Neutrophil (primary cell): ENCODE data around the gene PTPN7.
"Not testable (repeated sequence)": the region's sequence is repeated elsewhere in the genome, so short reads cannot be mapped to it uniquely, and the experiment has no call there.

ENCODE experiments used
- H3K27ac ChIP-seq: fragments of 200-600 bp; sonication (generic); 2 replicates; pipeline ENCODE4 v1.5.1; 2016; ENCODE audit warnings: mild to moderate bottlenecking, moderate library complexity
- H3K27me3 ChIP-seq: fragments of 200-600 bp; sonication (generic); 2 replicates; pipeline ENCODE4 v1.6.0; 2016; ENCODE audit warnings: mild to moderate bottlenecking
- H3K36me3 ChIP-seq: fragments of 200-600 bp; sonication (generic); 2 replicates; pipeline ENCODE4 v1.5.1; 2017
- H3K4me1 ChIP-seq, 2 experiments: fragments of 200-600 bp in 1 of 2; sonication (generic) in 1 of 2; 1 replicate in 1 of 2; 2 replicates in 1 of 2; pipeline versions ENCODE4 v1.5.1 to v1.6.1; 2013 to 2016; ENCODE audit warnings: low read depth in 1 of 2, low read length in 1 of 2, mild to moderate bottlenecking in 1 of 2, moderate library complexity in 1 of 2; ENCODE audit not compliant: control insufficient read depth in 1 of 2, insufficient read depth in 1 of 2
- H3K4me3 ChIP-seq, 2 experiments: fragments of 200-600 bp in 1 of 2; sonication (generic) in 1 of 2; 1 replicate in 1 of 2; 2 replicates in 1 of 2; pipeline ENCODE4 v1.5.1; 2013 to 2016; ENCODE audit warnings: low read depth in 1 of 2, low read length in 1 of 2, mild to moderate bottlenecking in 1 of 2, moderate library complexity in 1 of 2
- H3K9me3 ChIP-seq: fragments of 200-600 bp; sonication (generic); 2 replicates; pipeline ENCODE4 v1.5.1; 2016
- TF ChIP-seq, protein P1 (sequence below): fragments of 200-600 bp; sonication (generic); IDR thresholded peaks from 2 replicates; pipeline ENCODE4 v1.5.1; 2016; ENCODE audit warnings: antibody characterized with exemption

The PTPN7 gene

DNA sequence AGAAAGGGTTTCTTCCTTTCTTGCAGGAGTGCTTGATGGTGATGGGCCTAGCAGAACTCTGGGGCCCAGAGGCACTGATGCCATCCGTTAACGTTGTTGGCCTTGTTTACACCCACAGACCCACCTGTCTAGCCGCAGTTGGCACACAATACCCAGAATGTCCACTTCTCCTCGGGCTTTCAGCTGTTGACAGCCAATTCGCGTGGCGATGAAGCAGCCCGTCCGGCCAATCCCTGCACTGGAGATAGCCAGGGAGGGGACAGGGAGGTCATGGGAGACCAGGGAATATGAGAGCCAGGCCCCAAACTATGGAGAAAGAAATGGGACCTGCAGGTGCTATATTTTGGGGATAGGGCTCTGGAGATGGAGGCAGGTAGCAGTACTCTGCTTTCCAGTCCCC, 10.2 kb downstream of the PTPN7 start:
- H3K36me3 ChIP-seq, result peaks cover 80% of the 10 kb centered on the region
- H3K27ac ChIP-seq, result no peak overlapping the region
- H3K4me1 ChIP-seq, result peaks cover 16 to 19% of the 10 kb centered on the region in 2 experiments
- no peaks in the 10 kb centered on the region for H3K27me3 ChIP-seq
- no peak overlapping the region for H3K4me3 ChIP-seq
- H3K9me3 ChIP-seq, result no peaks in the 10 kb centered on the region
- TF ChIP-seq, protein P1, sequence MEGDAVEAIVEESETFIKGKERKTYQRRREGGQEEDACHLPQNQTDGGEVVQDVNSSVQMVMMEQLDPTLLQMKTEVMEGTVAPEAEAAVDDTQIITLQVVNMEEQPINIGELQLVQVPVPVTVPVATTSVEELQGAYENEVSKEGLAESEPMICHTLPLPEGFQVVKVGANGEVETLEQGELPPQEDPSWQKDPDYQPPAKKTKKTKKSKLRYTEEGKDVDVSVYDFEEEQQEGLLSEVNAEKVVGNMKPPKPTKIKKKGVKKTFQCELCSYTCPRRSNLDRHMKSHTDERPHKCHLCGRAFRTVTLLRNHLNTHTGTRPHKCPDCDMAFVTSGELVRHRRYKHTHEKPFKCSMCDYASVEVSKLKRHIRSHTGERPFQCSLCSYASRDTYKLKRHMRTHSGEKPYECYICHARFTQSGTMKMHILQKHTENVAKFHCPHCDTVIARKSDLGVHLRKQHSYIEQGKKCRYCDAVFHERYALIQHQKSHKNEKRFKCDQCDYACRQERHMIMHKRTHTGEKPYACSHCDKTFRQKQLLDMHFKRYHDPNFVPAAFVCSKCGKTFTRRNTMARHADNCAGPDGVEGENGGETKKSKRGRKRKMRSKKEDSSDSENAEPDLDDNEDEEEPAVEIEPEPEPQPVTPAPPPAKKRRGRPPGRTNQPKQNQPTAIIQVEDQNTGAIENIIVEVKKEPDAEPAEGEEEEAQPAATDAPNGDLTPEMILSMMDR, result no peak

DNA sequence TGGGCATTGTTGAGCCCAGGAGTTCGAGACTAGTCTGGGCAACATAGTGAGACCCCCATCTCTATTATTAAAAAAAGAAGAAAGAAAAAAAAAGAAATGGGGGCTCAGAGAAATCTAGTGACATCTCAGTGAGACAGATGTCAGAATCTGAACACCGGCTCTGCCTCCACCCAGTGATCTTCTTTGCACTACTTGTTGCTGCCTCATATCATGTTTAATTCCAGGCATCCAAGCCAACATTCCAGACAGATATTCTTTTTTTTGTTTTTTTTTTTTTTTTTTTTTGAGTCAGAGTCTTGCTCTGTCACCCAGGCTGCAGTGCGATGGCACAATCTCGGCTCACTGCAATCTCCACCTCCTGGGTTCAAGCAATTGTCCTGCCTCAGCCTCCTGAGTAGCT, 10.8 kb downstream of the PTPN7 start:
- no peak overlapping the region for H3K4me3 ChIP-seq
- H3K4me1 ChIP-seq, result peaks cover 16 to 18% of the 10 kb centered on the region in 2 experiments
- no peak overlapping the region for H3K27ac ChIP-seq
- H3K9me3 ChIP-seq, result no peaks in the 10 kb centered on the region
- TF ChIP-seq, protein P1, result no peak
- H3K36me3 ChIP-seq, result peaks cover 78% of the 10 kb centered on the region
- no peaks in the 10 kb centered on the region for H3K27me3 ChIP-seq

DNA sequence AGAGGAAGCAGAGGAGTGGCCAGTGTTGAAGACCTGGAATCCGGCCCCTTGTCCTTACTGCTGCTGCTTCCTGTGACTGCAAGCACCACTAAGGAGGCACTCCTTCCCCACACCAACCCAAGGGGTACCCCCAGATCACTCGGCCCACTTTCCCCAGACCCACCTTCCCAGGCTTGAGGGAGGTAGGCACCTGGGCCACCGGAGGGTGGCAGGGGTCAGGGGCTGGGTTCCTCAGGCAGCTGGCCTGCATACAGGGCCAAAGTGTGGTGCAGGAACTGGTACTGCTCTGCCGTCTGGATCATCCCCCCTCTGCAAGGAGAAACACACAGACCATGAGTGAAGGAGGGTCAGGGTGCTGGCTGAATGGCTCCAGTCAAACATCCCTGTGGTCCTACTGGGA, 12.0 kb downstream of the PTPN7 start:
- peaks cover 67% of the 10 kb centered on the region for H3K36me3 ChIP-seq
- TF ChIP-seq, protein P1, result no peak

DNA sequence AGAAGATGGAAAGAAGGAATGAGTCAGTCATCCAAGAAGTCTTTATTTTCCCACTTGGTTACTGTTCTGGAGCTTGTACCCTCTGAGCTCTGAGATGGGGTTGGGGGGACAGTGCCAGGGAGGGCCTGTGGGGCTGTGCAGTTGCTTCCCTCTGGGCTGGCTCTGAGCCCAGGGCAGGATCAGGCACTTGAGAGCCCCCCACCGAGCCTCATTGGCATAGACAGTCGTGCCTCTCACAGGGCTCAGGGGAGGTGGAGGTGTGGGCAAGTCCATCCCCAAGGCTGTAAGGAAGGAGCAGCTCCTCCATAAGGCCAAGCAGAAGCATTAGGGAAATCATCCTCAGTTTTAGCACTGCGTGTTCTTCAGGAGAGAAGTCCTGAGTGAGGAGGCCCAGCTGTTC, 13.4 kb downstream of the PTPN7 start:
- H3K36me3 ChIP-seq, result peaks cover 53% of the 10 kb centered on the region
- peaks cover 23 to 24% of the 10 kb centered on the region in 2 experiments for H3K4me1 ChIP-seq
- no peaks in the 10 kb centered on the region for H3K27me3 ChIP-seq
- TF ChIP-seq, protein P1, result no peak
- no peak overlapping the region for H3K4me3 ChIP-seq
- no peaks in the 10 kb centered on the region for H3K9me3 ChIP-seq
- H3K27ac ChIP-seq, result no peak overlapping the region

More for the DNA sequence above, 12.0 kb downstream of the PTPN7 start:
- Histone ChIP-seq H3K27me3 (no peaks in the 10 kb centered on the region), H3K4me3 (no peak overlapping the region), H3K27ac (no peak overlapping the region), H3K9me3 (no peaks in the 10 kb centered on the region), H3K4me1 (peaks cover 9 to 10% of the 10 kb centered on the region in 2 experiments)

DNA sequence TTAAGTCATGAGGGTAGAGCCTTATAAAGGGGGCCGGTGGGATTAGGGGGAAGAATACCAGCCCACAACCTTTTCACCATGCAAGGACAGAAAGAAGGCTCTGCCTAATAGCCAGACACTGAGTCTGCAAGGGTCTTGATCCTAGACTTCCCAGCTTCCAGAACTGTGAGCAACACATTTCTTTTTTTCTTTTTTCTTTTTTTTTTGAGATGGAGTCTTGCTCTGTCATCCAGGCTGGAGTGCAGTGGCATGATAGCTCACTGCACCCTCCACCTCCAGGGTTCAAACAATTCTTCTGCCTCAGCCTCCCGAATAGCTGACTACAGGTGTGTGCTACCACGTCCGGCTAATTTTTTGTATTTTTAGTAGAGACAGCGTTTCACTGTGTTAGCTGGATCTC, 14.1 kb downstream of the PTPN7 start:
- H3K4me1 ChIP-seq, result peaks cover 28 to 29% of the 10 kb centered on the region in 2 experiments
- no peak overlapping the region for H3K27ac ChIP-seq
- H3K4me3 ChIP-seq, result no peak overlapping the region
- H3K27me3 ChIP-seq, result no peaks in the 10 kb centered on the region
- no peaks in the 10 kb centered on the region for H3K9me3 ChIP-seq
- H3K36me3 ChIP-seq, result peaks cover 46% of the 10 kb centered on the region
- TF ChIP-seq, protein P1, result no peak

DNA sequence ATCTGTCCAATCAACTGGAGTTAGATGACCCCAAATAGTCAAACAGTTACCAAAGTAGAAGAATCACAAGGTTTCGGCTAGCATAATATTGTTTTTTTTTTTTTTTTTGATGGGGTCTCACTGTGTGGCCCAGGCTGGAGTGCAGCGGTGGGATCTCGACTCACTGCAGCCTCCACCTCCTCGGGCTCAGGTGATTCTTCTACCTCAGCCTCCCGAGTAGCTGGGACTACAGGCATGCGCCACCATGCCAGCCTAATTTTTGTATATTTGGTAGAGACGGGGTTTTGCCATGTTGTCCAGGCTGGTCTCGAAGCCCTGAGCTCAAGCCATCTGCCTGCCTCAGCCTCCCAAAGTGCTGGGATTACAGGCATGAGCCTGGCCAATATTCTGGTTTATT, 14.7 kb downstream of the PTPN7 start:
- not testable (repeated sequence) for H3K27me3 ChIP-seq, H3K9me3 ChIP-seq, H3K4me3 ChIP-seq, H3K27ac ChIP-seq
- peaks cover 28 to 31% of the 10 kb centered on the region in 2 experiments for H3K4me1 ChIP-seq
- peaks cover 40% of the 10 kb centered on the region for H3K36me3 ChIP-seq
